Transverse colon (tissue), 4 donors: ENCODE measurements around the gene STK24. TPM values are rescaled to one million over a fixed set of nuclear protein-coding genes. Genes with fewer than 3 reads are reported as not detected.

ENCODE experiments used
- DNase-seq: peaks from one replicate; pipeline ENCODE4 v3.0.0-alpha.2; 2019
- H3K27ac ChIP-seq, 4 donors: fragments of 200-600 bp; sonication (generic); 2 replicates each; pipeline ENCODE4 v1.5.1; 2016 to 2018; ENCODE audit warnings: inconsistent platforms in 4 of 4
- H3K27me3 ChIP-seq: fragments of 200-600 bp; sonication (generic); 2 replicates; pipeline ENCODE4 v1.5.1; 2017; ENCODE audit warnings: inconsistent platforms
- H3K36me3 ChIP-seq, 4 donors: fragments of 200-600 bp; sonication (generic); 2 replicates each; pipeline ENCODE4 v1.5.1; 2017 to 2019; ENCODE audit warnings: inconsistent platforms in 4 of 4
- H3K4me1 ChIP-seq, 4 donors: fragments of 200-600 bp; sonication (generic); 2 replicates each; pipeline ENCODE4 v1.5.1; 2017 to 2020; ENCODE audit warnings: inconsistent platforms in 4 of 4
- H3K4me3 ChIP-seq, 4 donors: fragments of 200-600 bp; sonication (generic); 1 replicate in 1 of 4; 2 replicates in 3 of 4; pipeline versions ENCODE4 v1.5.1 to v1.6.1; 2017 to 2019; ENCODE audit warnings: inconsistent platforms in 4 of 4
- H3K9me3 ChIP-seq, 2 donors: fragments of 200-600 bp; sonication (generic); 2 replicates each; pipeline ENCODE4 v1.5.1; 2017 to 2019; ENCODE audit warnings: inconsistent platforms in 2 of 2
- CTCF ChIP-seq, 5 experiments: fragments of 200-600 bp in 3 of 5; fragments of 450-650 bp in 2 of 5; sonication (generic) in 3 of 5; IDR thresholded peaks; 1 replicate in 2 of 5; 2 replicates in 3 of 5; pipeline ENCODE4 v1.5.1; 2016 to 2017; ENCODE audit warnings: antibody characterized with exemption in 5 of 5, inconsistent platforms in 3 of 5, mild to moderate bottlenecking in 2 of 5, moderate library complexity in 1 of 5
- EP300 ChIP-seq: sonication (generic); formaldehyde crosslinking; IDR thresholded peaks from one replicate; pipeline ENCODE4 v1.6.1; 2017; ENCODE audit warnings: antibody characterized with exemption, low read depth
- POLR2A ChIP-seq: fragments of 450-650 bp; IDR thresholded peaks from one replicate; pipeline ENCODE4 v1.6.1; 2016; ENCODE audit warnings: antibody characterized with exemption, mild to moderate bottlenecking, moderate library complexity
- POLR2AphosphoS5 ChIP-seq, 3 donors: sonication (generic); formaldehyde crosslinking; IDR thresholded peaks; one replicate each; pipeline ENCODE4 v1.6.1; 2016; ENCODE audit warnings: antibody characterized with exemption in 3 of 3
- WGBS, 2 donors: methylation state at CpG; one replicate each; pipeline ENCODE4 v1.1.5; 2018; ENCODE audit warnings: low coverage in 1 of 2; 5-methylcytosine and 5-hydroxymethylcytosine counted together
- in situ Hi-C, 4 donors: fragments of 200-750 bp; cut with MboI; loops; one replicate each; pipeline versions ENCODE4 v1.15.0 to v1.15.1; 2017; ENCODE audit warnings: low sequenced_read_pairs in 3 of 4, low pct_ligation_motif_present in 1 of 4, low pct_unique_long_range_greater_than_20kb in 1 of 4
- intact Hi-C: fragments of 100-400 bp; cut with DNase I; formaldehyde crosslinking; loops from one replicate; pipeline ENCODE4 v1.15.1; 2023; ENCODE audit warnings: low total_unique reads
- total RNA-seq, 4 donors: library from RNA; depleted of rRNA; stranded (reverse); fragments of >200 nt; gene quantifications; one replicate each; pipeline ENCODE4 v1.1.0, GENCODE V29; 2016

STK24 gene
- total RNA-seq, 4 donors from 2014 or later: 87.2 to 152 (median 131) TPM

DNA sequence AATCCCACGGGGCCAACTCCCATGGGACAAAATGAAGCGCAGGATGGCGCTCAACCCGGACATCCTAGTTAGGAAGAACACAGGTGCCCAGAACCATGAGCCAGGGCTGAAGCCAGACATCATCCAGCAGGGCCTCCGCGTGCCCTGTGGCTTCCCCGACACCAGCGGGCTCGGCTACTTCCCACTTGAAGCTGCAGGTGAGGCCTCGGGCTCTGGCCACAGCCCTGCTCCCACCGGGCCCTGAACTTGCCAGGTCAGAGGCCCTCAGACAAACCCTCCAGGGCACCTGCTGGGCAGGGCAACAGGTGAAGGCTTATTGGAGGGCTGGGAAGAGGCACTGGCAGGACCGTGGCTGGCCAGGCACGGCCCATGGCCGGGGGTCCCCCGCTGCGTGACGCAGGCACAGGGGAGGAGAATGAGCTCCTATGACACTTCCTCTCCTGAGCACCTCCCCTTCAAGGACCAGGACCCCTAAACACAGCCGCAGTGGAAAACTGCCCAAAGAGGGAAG lies 117.7 kb downstream of the STK24 start:
- Histone ChIP-seq H3K4me1 (peaks cover 0 to 8% (median 6%) of the 10 kb centered on the region in 4 donors), H3K27ac (no peak overlapping the region), H3K36me3 (peaks cover 0 to 39% (median 17%) of the 10 kb centered on the region in 4 donors), H3K9me3 (no peaks in the 10 kb centered on the region), H3K27me3 (no peaks in the 10 kb centered on the region), H3K4me3 (no peak overlapping the region)
- intact Hi-C loops: no loop called here
- WGBS, 2 donors: 92% methylated on average over 18 of the region's 18 CpGs; no CpG with 5 or more reads in 1 of the 2 donors
- in situ Hi-C loops: loop anchor here in 1 of 4 donors (25.0 kb wide), 1 partner anchor 378 kb away; no protein-coding TSS in a partner anchor
- no peak for TF ChIP-seq POLR2A
- no peak for TF ChIP-seq EP300
- no peak for TF ChIP-seq CTCF (IDR thresholded peaks at IDR 0.05)
- no peak for TF ChIP-seq POLR2AphosphoS5 (IDR thresholded peaks at IDR 0.05)
- no peak for DNase-seq

GRCh38 chr13:98458431-98458830 lies 118.5 kb downstream of the STK24 start:
- TF ChIP-seq CTCF (IDR thresholded peaks at IDR 0.05) (no peak), POLR2AphosphoS5 (IDR thresholded peaks at IDR 0.05) (no peak), POLR2A (no peak), EP300 (no peak)
- H3K27ac ChIP-seq: no peak overlapping the region
- H3K4me1 ChIP-seq: peaks cover 0 to 11% (median 6%) of the 10 kb centered on the region in 4 donors
- no peaks in the 10 kb centered on the region for H3K9me3 ChIP-seq
- in situ Hi-C loops: loop anchor here in 1 of 4 donors (25.0 kb wide), 1 partner anchor 379 kb away; no protein-coding TSS in a partner anchor
- intact Hi-C loops: no loop called here
- no peak for DNase-seq
- 86 to 100% methylated on average over 3 to 16 of the region's 16 CpGs for WGBS, 2 donors
- no peak overlapping the region for H3K4me3 ChIP-seq
- H3K36me3 ChIP-seq: peaks cover 0 to 39% (median 17%) of the 10 kb centered on the region in 4 donors
- no peaks in the 10 kb centered on the region for H3K27me3 ChIP-seq

- WGBS, 2 donors: 92 to 100% methylated on average over 1 to 13 of the region's 13 CpGs
- H3K36me3 ChIP-seq: peaks cover 0 to 41% (median 17%) of the 10 kb centered on the region in 4 donors
- intact Hi-C loops (no loop called here), in situ Hi-C loops (loop anchor here in 1 of 4 donors (25.0 kb wide), 1 partner anchor 380 kb away; no protein-coding TSS in a partner anchor)
- H3K9me3 ChIP-seq: no peaks in the 10 kb centered on the region
- H3K4me1 ChIP-seq: peaks cover 0 to 13% (median 7%) of the 10 kb centered on the region in 4 donors
- no peak for TF ChIP-seq EP300
- no peak for TF ChIP-seq POLR2A
- TF ChIP-seq CTCF (IDR thresholded peaks at IDR 0.05): no peak
- no peak for TF ChIP-seq POLR2AphosphoS5 (IDR thresholded peaks at IDR 0.05)
- no peak overlapping the region for H3K27ac ChIP-seq
- DNase-seq: no peak
- H3K4me3 ChIP-seq: no peak overlapping the region
- H3K27me3 ChIP-seq: no peaks in the 10 kb centered on the region
These were observed 119.9 kb downstream of the STK24 start for GRCh38 chr13:98457053-98457452.

DNA sequence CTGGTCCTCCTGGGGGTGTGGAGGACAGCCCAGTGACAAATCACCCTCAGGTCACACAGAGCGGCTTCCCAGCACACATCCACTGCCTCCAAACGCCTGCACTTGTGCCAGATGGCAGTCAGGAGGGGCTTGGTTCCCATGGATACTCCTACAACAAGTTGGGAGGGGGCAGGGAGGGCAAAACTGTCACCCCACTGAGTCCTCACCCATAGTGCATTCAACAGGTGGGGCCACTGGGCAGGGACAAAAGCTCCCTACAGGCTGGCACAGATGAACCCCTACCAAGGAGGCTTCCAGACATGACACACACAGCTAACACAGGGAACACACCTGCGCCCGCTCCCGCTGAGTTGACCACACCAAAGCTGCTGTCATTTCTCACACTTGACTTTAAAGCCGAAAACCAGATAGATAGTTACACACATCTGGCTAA lies 120.5 kb downstream of the STK24 start:
- peaks cover 0 to 17% (median 10%) of the 10 kb centered on the region in 4 donors for H3K4me1 ChIP-seq
- no peak overlapping the region for H3K27ac ChIP-seq
- no peaks in the 10 kb centered on the region for H3K27me3 ChIP-seq
- H3K9me3 ChIP-seq: no peaks in the 10 kb centered on the region
- 83% methylated on average over 6 of the region's 6 CpGs; no CpG with 5 or more reads in 1 of the 2 donors for WGBS, 2 donors
- no peak for DNase-seq
- in situ Hi-C loops: loop anchor here in 1 of 4 donors (25.0 kb wide), 1 partner anchor 381 kb away; no protein-coding TSS in a partner anchor
- H3K4me3 ChIP-seq: no peak overlapping the region
- intact Hi-C loops: no loop called here
- peaks cover 0 to 41% (median 17%) of the 10 kb centered on the region in 4 donors for H3K36me3 ChIP-seq
- no peak for TF ChIP-seq POLR2A
- TF ChIP-seq EP300: no peak
- TF ChIP-seq POLR2AphosphoS5 (IDR thresholded peaks at IDR 0.05): no peak
